ENCODE results near the gene MLH1. TPM values are rescaled to one million over a fixed set of nuclear protein-coding genes. Genes with fewer than 3 reads are reported as not detected.

The MLH1 gene
- total RNA-seq, 1 experiment from 2014 or later = 47.8 TPM

DNA sequence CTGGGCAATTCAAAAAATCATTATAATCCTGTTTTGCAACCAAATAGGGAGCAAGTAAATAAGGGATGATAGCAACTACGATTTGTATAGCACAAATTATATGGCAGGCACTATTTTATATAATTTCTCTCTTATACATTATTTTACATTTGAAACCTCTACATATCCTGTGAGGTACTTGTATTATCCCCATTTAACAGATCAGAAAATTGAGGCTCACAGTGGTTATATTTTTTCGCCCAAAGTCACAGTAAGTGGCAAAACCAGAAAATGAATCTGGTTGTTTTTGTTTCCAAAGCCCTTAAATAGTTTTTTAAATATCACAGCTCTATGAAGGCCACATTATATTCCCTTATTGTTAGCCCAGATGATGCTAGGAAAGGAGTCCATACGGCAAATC, 74.3 kb downstream of the MLH1 start:
- no peak for DNase-seq
- H4K20me1 ChIP-seq (ENCODE audit: insufficient read depth, low read depth, low read length) = no peaks in the 10 kb centered on the region
- no peaks in the 10 kb centered on the region for H3K9me2 ChIP-seq (replicated peaks; ENCODE audit: insufficient read depth, low read length)
- peaks cover 5% of the 10 kb centered on the region; the same call in 1 of the 2 replicates for H3K36me3 ChIP-seq (ENCODE audit: insufficient read depth, low read length)
- no peak overlapping the region for H3K9ac ChIP-seq (ENCODE audit: low read length)
- no peak overlapping the region for H3K27ac ChIP-seq (ENCODE audit: low read length)
- no peaks in the 10 kb centered on the region for H3K9me3 ChIP-seq (ENCODE audit: low read length)
- H3K27me3 ChIP-seq (ENCODE audit: low read length) = no peaks in the 10 kb centered on the region
- no peaks in the 10 kb centered on the region for H3K79me2 ChIP-seq (ENCODE audit: low read length)
- H2AFZ ChIP-seq (ENCODE audit: low read length) = no peak overlapping the region
- H3K4me3 ChIP-seq (ENCODE audit: low read length) = no peak overlapping the region
- H3K4me2 ChIP-seq (ENCODE audit: low read depth, low read length, poor library complexity, severe bottlenecking) = no peak overlapping the region
- no peaks in the 10 kb centered on the region for H3K4me1 ChIP-seq (ENCODE audit: low read length)

DNA sequence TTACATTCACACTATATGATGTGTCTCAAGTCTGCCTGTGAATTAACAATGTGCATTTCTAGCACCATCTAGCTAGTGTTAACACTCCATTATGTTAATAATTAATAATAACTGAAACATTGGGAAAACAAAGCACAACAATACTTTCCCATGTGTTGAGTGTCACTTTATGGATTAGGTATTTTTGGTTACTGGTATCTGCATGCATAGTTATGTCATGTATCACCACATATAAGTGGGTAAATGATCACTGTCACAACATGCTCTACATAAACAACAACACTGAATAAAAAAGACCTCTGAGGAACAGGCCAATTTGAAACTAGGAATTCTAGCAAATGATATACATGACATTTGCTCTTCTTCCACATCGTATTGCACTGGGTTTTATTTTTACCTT, 74.7 kb downstream of the MLH1 start:
- Histone ChIP-seq H3K9me3 (ENCODE audit: low read length) (no peaks in the 10 kb centered on the region), H3K4me3 (ENCODE audit: low read length) (no peak overlapping the region), H3K4me1 (ENCODE audit: low read length) (no peaks in the 10 kb centered on the region), H3K27me3 (ENCODE audit: low read length) (no peaks in the 10 kb centered on the region), H4K20me1 (ENCODE audit: insufficient read depth, low read depth, low read length) (no peaks in the 10 kb centered on the region), H3K4me2 (ENCODE audit: low read depth, low read length, poor library complexity, severe bottlenecking) (no peak overlapping the region), H2AFZ (ENCODE audit: low read length) (no peak overlapping the region), H3K27ac (ENCODE audit: low read length) (no peak overlapping the region), H3K9ac (ENCODE audit: low read length) (no peak overlapping the region), H3K36me3 (ENCODE audit: insufficient read depth, low read length) (peaks cover 5% of the 10 kb centered on the region; the same call in 1 of the 2 replicates), H3K79me2 (ENCODE audit: low read length) (no peaks in the 10 kb centered on the region), H3K9me2 (replicated peaks; ENCODE audit: insufficient read depth, low read length) (no peaks in the 10 kb centered on the region)
- no peak for DNase-seq

DNA sequence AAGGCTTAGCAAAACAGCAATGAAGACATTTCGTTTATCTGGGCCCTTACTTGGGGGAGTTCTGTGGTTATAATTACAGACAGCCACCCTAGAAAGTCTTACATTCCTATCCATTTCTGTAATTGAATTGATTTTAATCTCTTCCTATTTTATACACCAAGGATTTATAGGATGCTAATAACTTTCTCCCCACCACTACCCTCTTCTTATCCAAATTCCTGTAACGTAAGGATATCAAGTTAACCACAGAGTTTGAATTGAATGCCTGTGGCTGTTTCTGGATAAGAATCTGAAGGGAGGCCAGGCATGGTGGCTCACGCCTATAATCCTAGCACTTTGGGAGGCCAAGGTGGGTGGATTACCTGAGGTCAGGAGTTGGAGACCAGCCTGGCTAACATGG, 78.6 kb downstream of the MLH1 start:
- peaks cover 4% of the 10 kb centered on the region; the same call in 1 of the 2 replicates for H3K4me1 ChIP-seq (ENCODE audit: low read length)
- no peak overlapping the region for H3K27ac ChIP-seq (ENCODE audit: low read length)
- no peaks in the 10 kb centered on the region; the same call in 1 of the 2 replicates for H3K36me3 ChIP-seq (ENCODE audit: insufficient read depth, low read length)
- no peak overlapping the region for H3K9ac ChIP-seq (ENCODE audit: low read length)
- no peaks in the 10 kb centered on the region for H3K9me3 ChIP-seq (ENCODE audit: low read length)
- no peak for DNase-seq
- H3K4me3 ChIP-seq (ENCODE audit: low read length) = no peak overlapping the region
- no peak overlapping the region for H2AFZ ChIP-seq (ENCODE audit: low read length)
- H3K4me2 ChIP-seq (ENCODE audit: low read depth, low read length, poor library complexity, severe bottlenecking) = no peak overlapping the region
- H4K20me1 ChIP-seq (ENCODE audit: insufficient read depth, low read depth, low read length) = no peaks in the 10 kb centered on the region
- no peaks in the 10 kb centered on the region for H3K79me2 ChIP-seq (ENCODE audit: low read length)
- no peaks in the 10 kb centered on the region for H3K9me2 ChIP-seq (replicated peaks; ENCODE audit: insufficient read depth, low read length)
- no peaks in the 10 kb centered on the region for H3K27me3 ChIP-seq (ENCODE audit: low read length)

DNA sequence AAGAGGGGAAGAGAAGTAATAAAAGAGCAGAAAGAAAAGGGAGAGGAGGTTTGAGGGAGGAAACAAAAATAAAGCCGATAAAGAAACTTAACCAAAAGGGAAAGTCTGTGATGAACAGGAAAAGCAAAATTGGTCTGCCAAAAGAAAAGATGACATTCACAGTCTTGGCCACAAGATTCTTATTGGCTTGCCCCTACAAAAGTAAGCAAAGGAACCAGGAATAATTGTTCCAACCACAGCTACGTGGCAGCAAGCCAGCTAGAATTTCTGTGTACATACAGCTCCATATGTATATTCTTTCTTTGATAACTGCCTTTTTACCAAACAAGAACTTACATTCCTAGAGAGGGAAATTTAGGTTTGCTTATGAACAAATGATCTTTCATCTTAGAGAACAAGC, 79.6 kb downstream of the MLH1 start:
- DNase-seq = no peak
- peaks cover 4% of the 10 kb centered on the region; the same call in 1 of the 2 replicates for H3K4me1 ChIP-seq (ENCODE audit: low read length)

DNA sequence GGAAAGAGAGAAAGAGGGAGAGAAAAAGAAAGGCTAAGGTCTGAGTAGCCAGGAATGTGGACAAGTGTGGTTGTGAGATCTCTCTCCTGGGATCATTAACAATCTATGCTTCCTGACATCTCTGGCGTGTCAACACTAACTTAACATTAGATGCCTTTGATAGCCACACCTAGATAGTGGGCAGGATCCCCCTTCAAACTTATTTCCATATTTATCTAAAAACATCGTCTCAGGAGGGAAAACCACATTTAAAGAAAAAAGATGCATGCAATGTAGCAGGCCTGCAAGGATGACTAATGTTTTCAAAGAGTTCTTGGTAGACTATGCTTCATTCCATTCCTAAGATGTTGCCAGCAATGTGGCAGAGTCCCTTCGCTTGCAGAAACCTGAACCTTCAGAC, 80.9 kb downstream of the MLH1 start:
- H3K27ac ChIP-seq (ENCODE audit: low read length) = no peak overlapping the region
- DNase-seq = no peak
- H3K79me2 ChIP-seq (ENCODE audit: low read length) = no peaks in the 10 kb centered on the region
- no peak overlapping the region for H2AFZ ChIP-seq (ENCODE audit: low read length)
- no peak overlapping the region for H3K9ac ChIP-seq (ENCODE audit: low read length)
- no peaks in the 10 kb centered on the region for H3K27me3 ChIP-seq (ENCODE audit: low read length)
- H3K4me1 ChIP-seq (ENCODE audit: low read length) = peaks cover 4% of the 10 kb centered on the region; the same call in 1 of the 2 replicates
- H3K4me2 ChIP-seq (ENCODE audit: low read depth, low read length, poor library complexity, severe bottlenecking) = no peak overlapping the region
- H3K9me3 ChIP-seq (ENCODE audit: low read length) = no peaks in the 10 kb centered on the region
- peaks cover 6% of the 10 kb centered on the region; the same call in 1 of the 2 replicates for H3K36me3 ChIP-seq (ENCODE audit: insufficient read depth, low read length)
- no peaks in the 10 kb centered on the region for H3K9me2 ChIP-seq (replicated peaks; ENCODE audit: insufficient read depth, low read length)
- H3K4me3 ChIP-seq (ENCODE audit: low read length) = no peak overlapping the region
- no peaks in the 10 kb centered on the region for H4K20me1 ChIP-seq (ENCODE audit: insufficient read depth, low read depth, low read length)

More for the DNA sequence above, 79.6 kb downstream of the MLH1 start:
- Histone ChIP-seq H3K79me2 (ENCODE audit: low read length) (no peaks in the 10 kb centered on the region), H3K9ac (ENCODE audit: low read length) (no peak overlapping the region), H3K27me3 (ENCODE audit: low read length) (no peaks in the 10 kb centered on the region), H3K36me3 (ENCODE audit: insufficient read depth, low read length) (no peaks in the 10 kb centered on the region; the same call in 1 of the 2 replicates), H4K20me1 (ENCODE audit: insufficient read depth, low read depth, low read length) (no peaks in the 10 kb centered on the region), H3K4me2 (ENCODE audit: low read depth, low read length, poor library complexity, severe bottlenecking) (no peak overlapping the region), H3K4me3 (ENCODE audit: low read length) (no peak overlapping the region), H3K9me3 (ENCODE audit: low read length) (no peaks in the 10 kb centered on the region), H3K9me2 (replicated peaks; ENCODE audit: insufficient read depth, low read length) (no peaks in the 10 kb centered on the region), H3K27ac (ENCODE audit: low read length) (no peak overlapping the region), H2AFZ (ENCODE audit: low read length) (no peak overlapping the region)

DNA sequence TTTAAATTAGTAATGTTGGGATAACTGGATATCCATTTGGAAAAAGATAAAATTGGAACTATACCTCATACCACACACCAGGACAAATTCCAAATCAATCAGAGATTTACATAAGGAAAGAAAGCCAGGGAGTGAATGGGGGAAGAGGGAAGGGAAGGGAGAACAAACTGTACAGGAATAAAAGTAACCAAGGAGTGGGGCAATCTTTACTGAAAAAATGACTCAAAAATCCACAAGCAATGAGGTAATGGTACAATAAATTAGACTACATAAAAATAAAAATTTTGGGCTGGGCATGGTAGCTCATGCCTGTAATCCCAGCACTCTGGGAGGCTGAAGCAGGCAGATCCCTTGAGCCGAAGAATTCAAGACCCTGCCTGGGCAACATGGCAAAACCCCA, 82.6 kb downstream of the MLH1 start:
- Histone ChIP-seq H3K27ac (ENCODE audit: low read length) (no peak overlapping the region), H3K36me3 (ENCODE audit: insufficient read depth, low read length) (peaks cover 6% of the 10 kb centered on the region; the same call in 1 of the 2 replicates), H3K79me2 (ENCODE audit: low read length) (no peaks in the 10 kb centered on the region)

DNA sequence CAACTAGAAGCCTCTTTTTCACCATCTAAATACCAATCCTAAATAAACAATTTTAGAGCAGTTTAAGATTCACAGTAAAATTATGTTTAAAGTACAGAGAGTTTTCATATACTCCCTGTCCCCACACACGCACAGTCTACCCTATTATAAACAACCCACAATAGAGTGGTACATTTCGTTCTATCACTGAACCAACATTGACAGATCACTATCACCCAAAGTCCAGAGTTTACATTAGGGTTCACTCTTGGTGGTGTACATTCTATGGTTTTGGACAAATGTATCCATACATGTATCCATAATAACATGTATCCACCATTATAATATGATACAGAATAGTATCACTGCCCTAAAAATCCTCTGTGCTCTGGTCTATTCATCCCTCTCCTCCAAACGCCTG, 89.0 kb downstream of the MLH1 start:
- 0 out of 2 replicates have a peak, but pooled peaks cover 6% of the 10 kb centered on the region for H3K36me3 ChIP-seq (ENCODE audit: insufficient read depth, low read length)

More for the DNA sequence above, 82.6 kb downstream of the MLH1 start:
- Histone ChIP-seq H3K9ac (ENCODE audit: low read length) (no peak overlapping the region), H3K27me3 (ENCODE audit: low read length) (no peaks in the 10 kb centered on the region), H2AFZ (ENCODE audit: low read length) (no peak overlapping the region), H3K4me3 (ENCODE audit: low read length) (no peak overlapping the region), H3K9me3 (ENCODE audit: low read length) (no peaks in the 10 kb centered on the region), H4K20me1 (ENCODE audit: insufficient read depth, low read depth, low read length) (no peaks in the 10 kb centered on the region), H3K4me2 (ENCODE audit: low read depth, low read length, poor library complexity, severe bottlenecking) (no peak overlapping the region), H3K9me2 (replicated peaks; ENCODE audit: insufficient read depth, low read length) (no peaks in the 10 kb centered on the region), H3K4me1 (ENCODE audit: low read length) (peaks cover 4% of the 10 kb centered on the region; the same call in 1 of the 2 replicates)
- no peak for DNase-seq

DNA sequence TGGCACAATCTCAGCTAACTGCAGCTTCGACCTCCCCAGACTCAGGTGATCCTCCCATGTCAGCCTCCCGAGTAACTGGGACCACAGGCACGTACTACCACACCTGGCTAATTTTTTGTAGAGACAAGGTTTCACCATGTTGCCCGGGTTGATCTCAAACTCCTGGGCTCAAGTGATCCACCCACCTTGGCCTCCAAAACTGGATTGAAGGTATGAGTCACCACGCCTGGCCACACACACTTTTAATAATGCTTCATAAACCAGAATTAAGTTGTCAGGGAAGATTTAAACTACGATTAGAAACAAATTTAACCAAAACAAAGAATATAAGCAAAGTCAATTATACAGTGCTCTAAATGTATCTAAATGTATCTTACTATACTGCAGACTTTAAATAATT, 93.6 kb downstream of the MLH1 start:
- H3K36me3 ChIP-seq (ENCODE audit: insufficient read depth, low read length) = no peaks in the 10 kb centered on the region
- H2AFZ ChIP-seq (ENCODE audit: low read length) = no peak overlapping the region
- no peaks in the 10 kb centered on the region for H3K9me3 ChIP-seq (ENCODE audit: low read length)
- H3K9me2 ChIP-seq (replicated peaks; ENCODE audit: insufficient read depth, low read length) = no peaks in the 10 kb centered on the region
- H3K4me2 ChIP-seq (ENCODE audit: low read depth, low read length, poor library complexity, severe bottlenecking) = no peak overlapping the region
- H3K9ac ChIP-seq (ENCODE audit: low read length) = no peak overlapping the region
- no peak overlapping the region for H3K27ac ChIP-seq (ENCODE audit: low read length)
- DNase-seq = no peak
- H3K79me2 ChIP-seq (ENCODE audit: low read length) = peaks cover 3% of the 10 kb centered on the region; the same call in 1 of the 2 replicates
- no peak overlapping the region for H3K4me3 ChIP-seq (ENCODE audit: low read length)
- no peaks in the 10 kb centered on the region for H4K20me1 ChIP-seq (ENCODE audit: insufficient read depth, low read depth, low read length)
- peaks cover 17% of the 10 kb centered on the region for H3K4me1 ChIP-seq (ENCODE audit: low read length)
- no peaks in the 10 kb centered on the region for H3K27me3 ChIP-seq (ENCODE audit: low read length)

More for the DNA sequence above, 89.0 kb downstream of the MLH1 start:
- Histone ChIP-seq H3K27ac (ENCODE audit: low read length) (no peak overlapping the region), H3K79me2 (ENCODE audit: low read length) (peaks cover 3% of the 10 kb centered on the region; the same call in 1 of the 2 replicates), H3K4me2 (ENCODE audit: low read depth, low read length, poor library complexity, severe bottlenecking) (no peak overlapping the region), H3K9me2 (replicated peaks; ENCODE audit: insufficient read depth, low read length) (no peaks in the 10 kb centered on the region), H3K9ac (ENCODE audit: low read length) (no peak overlapping the region), H3K27me3 (ENCODE audit: low read length) (no peaks in the 10 kb centered on the region), H2AFZ (ENCODE audit: low read length) (no peak overlapping the region), H3K4me1 (ENCODE audit: low read length) (peaks cover 12% of the 10 kb centered on the region), H4K20me1 (ENCODE audit: insufficient read depth, low read depth, low read length) (no peaks in the 10 kb centered on the region), H3K4me3 (ENCODE audit: low read length) (no peak overlapping the region), H3K9me3 (ENCODE audit: low read length) (no peaks in the 10 kb centered on the region)
- no peak for DNase-seq
